Measurements from ENCODE around the gene VPS4A.

GRCh38 chr16:69330286-69331109 is 19.3 kb downstream of the VPS4A start, which contains the start of gene PDF:
- TF ChIP-seq, protein P1, sequence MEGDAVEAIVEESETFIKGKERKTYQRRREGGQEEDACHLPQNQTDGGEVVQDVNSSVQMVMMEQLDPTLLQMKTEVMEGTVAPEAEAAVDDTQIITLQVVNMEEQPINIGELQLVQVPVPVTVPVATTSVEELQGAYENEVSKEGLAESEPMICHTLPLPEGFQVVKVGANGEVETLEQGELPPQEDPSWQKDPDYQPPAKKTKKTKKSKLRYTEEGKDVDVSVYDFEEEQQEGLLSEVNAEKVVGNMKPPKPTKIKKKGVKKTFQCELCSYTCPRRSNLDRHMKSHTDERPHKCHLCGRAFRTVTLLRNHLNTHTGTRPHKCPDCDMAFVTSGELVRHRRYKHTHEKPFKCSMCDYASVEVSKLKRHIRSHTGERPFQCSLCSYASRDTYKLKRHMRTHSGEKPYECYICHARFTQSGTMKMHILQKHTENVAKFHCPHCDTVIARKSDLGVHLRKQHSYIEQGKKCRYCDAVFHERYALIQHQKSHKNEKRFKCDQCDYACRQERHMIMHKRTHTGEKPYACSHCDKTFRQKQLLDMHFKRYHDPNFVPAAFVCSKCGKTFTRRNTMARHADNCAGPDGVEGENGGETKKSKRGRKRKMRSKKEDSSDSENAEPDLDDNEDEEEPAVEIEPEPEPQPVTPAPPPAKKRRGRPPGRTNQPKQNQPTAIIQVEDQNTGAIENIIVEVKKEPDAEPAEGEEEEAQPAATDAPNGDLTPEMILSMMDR (IDR thresholded peaks at IDR 0.05; ENCODE audit: insufficient read depth, low read length): no peak
- TF ChIP-seq GABPA (IDR thresholded peaks at IDR 0.05; ENCODE audit: low read depth) (peak; percentile 57; the same call in 1 of the 2 replicates), POLR2AphosphoS5 (IDR thresholded peaks at IDR 0.05; ENCODE audit: low read depth) (peak; percentile 70), REST (IDR thresholded peaks at IDR 0.05; ENCODE audit: insufficient replicate concordance, low read depth) (no peak), SPI1 (IDR thresholded peaks at IDR 0.05; ENCODE audit: borderline replicate concordance, low read depth) (peak; percentile 30; the same call in 1 of the 2 replicates)

Measured in HL-60 (cell line).